DMS153 treated with DMSO at 0.1 percent for 48 hours (cell line): ENCODE data around the gene RANBP9.

ENCODE experiments used
- DNase-seq: peaks from one replicate; lab custom pipeline; 2025; ENCODE audit not compliant: unreplicated experiment; lab: John Stamatoyannopoulos, UW

RANBP9 gene

DNA sequence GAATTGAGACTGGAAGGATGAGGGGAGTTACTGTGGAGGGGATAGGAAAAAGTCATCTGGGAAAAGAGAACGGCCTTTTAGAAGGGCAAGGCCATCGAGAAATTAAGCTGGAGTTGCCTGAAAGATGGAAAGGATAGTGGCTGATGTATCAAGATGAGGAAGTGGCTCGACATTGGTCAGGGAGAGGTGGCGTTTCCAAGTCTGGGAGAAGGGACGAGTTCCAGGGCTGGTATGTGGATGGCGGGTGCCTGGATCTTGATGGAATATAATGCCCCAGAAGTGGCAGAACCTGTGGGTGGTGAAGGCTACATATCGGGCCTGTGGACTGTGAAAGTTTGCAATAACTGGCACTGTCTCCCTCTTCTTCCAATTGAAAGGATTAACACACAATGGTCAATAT is 139.4 kb downstream of the RANBP9 start:
- DNase-seq = no peak
